ENCODE data around the gene JOSD2. TPM values are rescaled to one million over a fixed set of nuclear protein-coding genes. Genes with fewer than 3 reads are reported as not detected.

The JOSD2 gene
- total RNA-seq, 1 donor from 2014 or later, result 19.1 TPM

GRCh38 chr19:50488389-50489194 lies 22.4 kb downstream of the JOSD2 start:
- no peak for TF ChIP-seq CTCF (IDR thresholded peaks at IDR 0.05; ENCODE audit: partially characterized antibody, unreplicated experiment)
- Mint-ChIP-seq H3K36me3 (ENCODE audit: unreplicated experiment) (peaks cover 21% of the 10 kb centered on the region), H3K27me3 (ENCODE audit: unreplicated experiment) (peaks cover 15% of the 10 kb centered on the region), H3K9me3 (ENCODE audit: unreplicated experiment) (peaks cover 20% of the 10 kb centered on the region), H3K4me3 (ENCODE audit: unreplicated experiment) (peak overlapping the region; percentile 25), H3K4me1 (ENCODE audit: low read depth, unreplicated experiment) (peaks cover 21% of the 10 kb centered on the region), H3K27ac (ENCODE audit: unreplicated experiment) (peak overlapping the region; percentile 84)
- no peak for DNase-seq

DNA sequence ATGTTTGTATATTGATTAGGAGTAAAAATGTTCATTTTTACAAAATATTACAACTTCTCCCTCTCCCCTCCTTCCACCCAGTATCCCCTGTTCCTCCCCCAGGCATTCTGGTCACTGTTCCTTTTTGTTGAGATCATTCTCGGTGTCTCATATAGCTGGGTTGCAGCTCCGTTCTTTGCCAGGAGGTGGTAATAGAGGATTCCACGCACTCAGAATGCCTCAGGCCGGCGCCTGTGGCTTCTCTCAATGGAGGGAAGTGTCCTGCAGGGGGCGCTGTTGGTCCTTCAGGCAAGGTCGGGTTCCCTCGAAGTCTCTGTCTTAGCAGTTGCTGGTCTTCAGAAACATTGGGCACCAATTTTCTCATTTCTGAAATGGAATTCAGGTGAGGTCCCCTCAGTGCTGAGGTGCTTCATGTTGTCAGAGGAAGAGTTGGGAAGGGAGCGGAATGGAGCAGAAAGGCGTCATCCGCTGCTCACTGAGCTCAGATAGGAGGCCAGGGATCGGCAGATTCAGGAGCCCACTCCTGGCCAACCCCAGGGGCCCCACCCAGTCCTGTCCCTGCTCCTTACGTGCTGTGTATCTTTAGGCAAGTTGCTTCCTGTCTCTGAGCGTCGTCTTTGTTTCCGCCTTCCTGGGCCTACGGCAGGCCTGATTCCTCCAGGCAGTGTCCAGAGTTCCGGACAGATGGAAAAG lies 24.0 kb downstream of the JOSD2 start:
- peak; percentile 80 for TF ChIP-seq CTCF (IDR thresholded peaks at IDR 0.05; ENCODE audit: partially characterized antibody, unreplicated experiment)
- Mint-ChIP-seq H3K9me3 (ENCODE audit: unreplicated experiment) (peaks cover 20% of the 10 kb centered on the region), H3K4me1 (ENCODE audit: low read depth, unreplicated experiment) (peaks cover 17% of the 10 kb centered on the region), H3K4me3 (ENCODE audit: unreplicated experiment) (no peak overlapping the region), H3K36me3 (ENCODE audit: unreplicated experiment) (peaks cover 21% of the 10 kb centered on the region), H3K27me3 (ENCODE audit: unreplicated experiment) (peaks cover 13% of the 10 kb centered on the region), H3K27ac (ENCODE audit: unreplicated experiment) (no peak overlapping the region)
- DNase-seq, result peak; percentile 82

DNA sequence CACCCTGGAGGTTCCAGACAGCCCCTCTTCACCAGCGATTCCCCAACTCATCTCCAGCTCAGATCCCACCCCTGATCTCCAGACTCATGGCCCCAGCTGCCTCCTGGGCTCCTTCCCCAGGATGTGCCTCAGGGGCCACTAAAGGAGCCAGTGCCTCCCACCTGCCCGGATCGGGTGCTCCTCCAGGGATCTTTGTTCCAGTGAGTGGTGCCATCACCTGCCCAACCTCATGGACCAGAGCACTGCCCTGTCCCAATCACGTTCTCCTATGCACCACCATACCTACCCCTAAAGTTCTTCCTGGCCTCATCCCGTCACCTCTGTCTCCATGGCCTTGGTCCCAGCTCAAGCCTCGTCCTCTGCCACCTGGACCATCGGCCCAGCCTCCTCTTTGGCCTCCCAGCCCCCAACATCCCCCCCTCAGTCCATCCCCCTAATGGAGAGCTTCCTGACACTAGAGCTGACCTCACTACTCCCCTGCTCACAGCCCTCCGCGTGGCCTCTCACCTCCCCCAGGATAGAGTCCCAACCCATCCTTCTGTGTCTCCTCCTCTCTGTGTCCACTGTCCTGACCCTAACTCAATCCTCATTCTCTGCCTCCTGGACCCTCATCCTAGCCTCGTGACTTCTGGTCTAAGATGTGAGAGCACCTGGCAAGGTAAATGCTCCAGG lies 25.6 kb downstream of the JOSD2 start:
- H3K36me3 Mint-ChIP-seq (ENCODE audit: unreplicated experiment), result peaks cover 18% of the 10 kb centered on the region
- no peak overlapping the region for H3K4me3 Mint-ChIP-seq (ENCODE audit: unreplicated experiment)
- TF ChIP-seq CTCF (IDR thresholded peaks at IDR 0.05; ENCODE audit: partially characterized antibody, unreplicated experiment), result no peak

GRCh38 chr19:50482916-50483315 lies 28.1 kb downstream of the JOSD2 start:
- H3K27ac Mint-ChIP-seq (ENCODE audit: unreplicated experiment), result no peak overlapping the region
- peaks cover 10% of the 10 kb centered on the region for H3K9me3 Mint-ChIP-seq (ENCODE audit: unreplicated experiment)
- no peaks in the 10 kb centered on the region for H3K27me3 Mint-ChIP-seq (ENCODE audit: unreplicated experiment)
- H3K4me1 Mint-ChIP-seq (ENCODE audit: low read depth, unreplicated experiment), result no peaks in the 10 kb centered on the region
- H3K36me3 Mint-ChIP-seq (ENCODE audit: unreplicated experiment), result peaks cover 18% of the 10 kb centered on the region
- H3K4me3 Mint-ChIP-seq (ENCODE audit: unreplicated experiment), result no peak overlapping the region
- TF ChIP-seq CTCF (IDR thresholded peaks at IDR 0.05; ENCODE audit: partially characterized antibody, unreplicated experiment), result no peak
- DNase-seq, result peak; percentile 3

More for the DNA sequence above, 25.6 kb downstream of the JOSD2 start:
- Mint-ChIP-seq H3K9me3 (ENCODE audit: unreplicated experiment) (peaks cover 13% of the 10 kb centered on the region), H3K27ac (ENCODE audit: unreplicated experiment) (no peak overlapping the region), H3K27me3 (ENCODE audit: unreplicated experiment) (peaks cover 5% of the 10 kb centered on the region), H3K4me1 (ENCODE audit: low read depth, unreplicated experiment) (peaks cover 4% of the 10 kb centered on the region)
- no peak for DNase-seq
